Measurements from ENCODE around the gene DDX24.

DNA sequence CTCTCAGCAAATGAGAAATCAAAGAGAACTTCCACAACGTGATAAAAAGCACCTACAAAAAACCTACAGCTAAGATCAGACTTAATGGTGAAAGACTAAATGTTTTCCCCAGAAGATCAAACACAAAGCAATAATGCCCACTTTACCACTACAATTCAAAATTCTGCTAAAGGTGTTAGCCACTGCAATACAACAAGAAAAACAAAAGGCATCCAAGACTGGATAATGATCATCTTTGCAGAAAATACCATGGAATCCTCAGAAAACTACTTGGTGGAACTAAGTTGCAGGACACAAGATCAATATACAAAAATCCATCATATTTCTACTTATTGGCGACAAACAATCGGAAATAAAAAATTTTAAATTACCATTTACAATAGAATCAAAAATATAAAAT is 6.5 kb downstream of the DDX24 start:
- TF ChIP-seq CTCF (IDR thresholded peaks at IDR 0.05) (no peak), POLR2A (IDR thresholded peaks at IDR 0.05) (no peak)

All from adrenal gland (tissue), 5 donors.